ENCODE results near the gene TMEM273. TPM values are rescaled to one million over a fixed set of nuclear protein-coding genes. Genes with fewer than 3 reads are reported as not detected.

TMEM273 gene
- total RNA-seq, 2 donors from 2014 or later = 22.5 to 88.0 TPM

- Mint-ChIP-seq H3K9me3 (peaks cover 0 to 3% of the 10 kb centered on the region in 2 donors), H3K4me3 (no peak overlapping the region), H3K27ac (no peak overlapping the region), H3K36me3 (ENCODE audit: insufficient read depth in 2 of 2) (no peaks in the 10 kb centered on the region), H3K4me1 (ENCODE audit: low read depth) (peaks cover 7% of the 10 kb centered on the region), H3K27me3 (ENCODE audit: low read depth) (peaks cover 25% of the 10 kb centered on the region)
- ATAC-seq (replicated peaks in 1 of 2) = no peak
- DNase-seq = no peak
Measured at GRCh38 chr10:49107887-49108267, 80.3 kb downstream of the TMEM273 start.

GRCh38 chr10:49107111-49107886, 80.9 kb downstream of the TMEM273 start:
- peaks cover 25% of the 10 kb centered on the region for H3K27me3 Mint-ChIP-seq (ENCODE audit: low read depth)
- DNase-seq = no peak
- ATAC-seq (replicated peaks in 1 of 2) = no peak
- peaks cover 0 to 3% of the 10 kb centered on the region in 2 donors for H3K9me3 Mint-ChIP-seq
- H3K36me3 Mint-ChIP-seq (ENCODE audit: insufficient read depth in 2 of 2) = no peaks in the 10 kb centered on the region
- H3K27ac Mint-ChIP-seq = no peak overlapping the region
- H3K4me1 Mint-ChIP-seq (ENCODE audit: low read depth) = peaks cover 8% of the 10 kb centered on the region
- H3K4me3 Mint-ChIP-seq = no peak overlapping the region

- no peaks in the 10 kb centered on the region for H3K36me3 Mint-ChIP-seq (ENCODE audit: insufficient read depth in 2 of 2)
- ATAC-seq (replicated peaks in 1 of 2) (no peak), DNase-seq (no peak)
- no peak overlapping the region for H3K27ac Mint-ChIP-seq
- H3K9me3 Mint-ChIP-seq = peaks cover 0 to 3% of the 10 kb centered on the region in 2 donors
- H3K27me3 Mint-ChIP-seq (ENCODE audit: low read depth) = peaks cover 25% of the 10 kb centered on the region
- H3K4me1 Mint-ChIP-seq (ENCODE audit: low read depth) = peaks cover 8% of the 10 kb centered on the region
- H3K4me3 Mint-ChIP-seq = no peak overlapping the region
Measured at GRCh38 chr10:49106451-49106850, 81.7 kb downstream of the TMEM273 start.

GRCh38 chr10:49105076-49105475, 83.1 kb downstream of the TMEM273 start:
- H3K4me1 Mint-ChIP-seq (ENCODE audit: low read depth) = peaks cover 8% of the 10 kb centered on the region
- H3K9me3 Mint-ChIP-seq = peaks cover 0 to 3% of the 10 kb centered on the region in 2 donors
- no peaks in the 10 kb centered on the region for H3K36me3 Mint-ChIP-seq (ENCODE audit: insufficient read depth in 2 of 2)
- DNase-seq (no peak), ATAC-seq (replicated peaks in 1 of 2) (no peak)
- H3K4me3 Mint-ChIP-seq = no peak overlapping the region
- no peak overlapping the region for H3K27ac Mint-ChIP-seq
- peaks cover 25% of the 10 kb centered on the region for H3K27me3 Mint-ChIP-seq (ENCODE audit: low read depth)

Other genes starting within 250 kb of the TMEM273 start
- gene LRRC18, start 248.6 kb downstream of the TMEM273 start, total RNA-seq = not detected
- under 1 TPM in 1 of 2 donors, not detected in 1; 0.25 TPM for gene VSTM4, start 72.9 kb downstream of the TMEM273 start, total RNA-seq
- gene FAM170B, start 54.4 kb downstream of the TMEM273 start, total RNA-seq = under 1 TPM in 1 of 2 donors, not detected in 1; 0.16 TPM
- gene C10orf71, start 110.8 kb upstream of the TMEM273 start, total RNA-seq = not detected
- not detected for gene DRGX, start 207.7 kb upstream of the TMEM273 start, total RNA-seq

Data from activated T-cell treated with anti-CD3 and anti-CD28 coated beads, Interleukin-2, amount 50 U/mL, for 72 hours (primary cell).